PFSK-1 (cell line): ENCODE data around the gene FARS2.

Source experiments
- POLR2AphosphoS5 ChIP-seq: IDR thresholded peaks from 2 replicates; pipeline ENCODE4 v1.6.1; 2012; ENCODE audit warnings: low read depth, mild to moderate bottlenecking, control low read depth, low read length, moderate library complexity
- SIN3A ChIP-seq: IDR thresholded peaks from 2 replicates; pipeline ENCODE4 v1.6.1; 2012; ENCODE audit warnings: mild to moderate bottlenecking, low read length, moderate library complexity, borderline replicate concordance; ENCODE audit not compliant: insufficient read depth
- TAF1 ChIP-seq: IDR thresholded peaks from 2 replicates; pipeline ENCODE4 v1.6.1; 2012; ENCODE audit warnings: low read length, control low read depth, borderline replicate concordance; ENCODE audit not compliant: insufficient read depth

- TF ChIP-seq TAF1 (no peak), POLR2AphosphoS5 (no peak), SIN3A (no peak)
Measured at GRCh38 chr6:5294392-5295211, 33.3 kb downstream of the FARS2 start.
